IgD-negative memory B cell (primary cell): ENCODE results near the gene PCDHB12. TPM values are rescaled to one million over a fixed set of nuclear protein-coding genes. Genes with fewer than 3 reads are reported as not detected.
"Not testable (repeated sequence)": the region's sequence is repeated elsewhere in the genome, so short reads cannot be mapped to it uniquely, and the experiment has no call there.

Experiments used
- H3K27ac Mint-ChIP-seq, 3 donors: one replicate each; pipeline ENCODE4 v1.8.0; 2020 to 2022; ENCODE audit warnings: mild to moderate bottlenecking in 3 of 3, mixed read lengths in 3 of 3, moderate library complexity in 1 of 3
- H3K27me3 Mint-ChIP-seq: one replicate; pipeline ENCODE4 v1.8.0; 2021; ENCODE audit warnings: mixed read lengths
- H3K36me3 Mint-ChIP-seq: one replicate; pipeline ENCODE4 v1.8.0; 2020; ENCODE audit warnings: mild to moderate bottlenecking, mixed read lengths
- H3K4me1 Mint-ChIP-seq, 3 donors: one replicate each; pipeline ENCODE4 v1.8.0; 2020 to 2022; ENCODE audit warnings: mixed read lengths in 3 of 3, mild to moderate bottlenecking in 1 of 3
- H3K4me3 Mint-ChIP-seq, 4 donors: one replicate each; pipeline ENCODE4 v1.8.0; 2020 to 2022; ENCODE audit warnings: mild to moderate bottlenecking in 4 of 4, mixed read lengths in 4 of 4, moderate library complexity in 3 of 4
- H3K9me3 Mint-ChIP-seq, 3 donors: one replicate each; pipeline ENCODE4 v1.8.0; 2020 to 2021; ENCODE audit warnings: mixed read lengths in 3 of 3, mild to moderate bottlenecking in 1 of 3
- polyA plus RNA-seq: library from polyadenylated mRNA; unstranded; fragments of 300-500 nt; fragmentation: Illumina TruSeq; gene quantifications from one replicate; pipeline ENCODE4 v1.2.3, GENCODE V29; 2021

The PCDHB12 gene
- polyA plus RNA-seq, 1 donor from 2014 or later = not detected

DNA sequence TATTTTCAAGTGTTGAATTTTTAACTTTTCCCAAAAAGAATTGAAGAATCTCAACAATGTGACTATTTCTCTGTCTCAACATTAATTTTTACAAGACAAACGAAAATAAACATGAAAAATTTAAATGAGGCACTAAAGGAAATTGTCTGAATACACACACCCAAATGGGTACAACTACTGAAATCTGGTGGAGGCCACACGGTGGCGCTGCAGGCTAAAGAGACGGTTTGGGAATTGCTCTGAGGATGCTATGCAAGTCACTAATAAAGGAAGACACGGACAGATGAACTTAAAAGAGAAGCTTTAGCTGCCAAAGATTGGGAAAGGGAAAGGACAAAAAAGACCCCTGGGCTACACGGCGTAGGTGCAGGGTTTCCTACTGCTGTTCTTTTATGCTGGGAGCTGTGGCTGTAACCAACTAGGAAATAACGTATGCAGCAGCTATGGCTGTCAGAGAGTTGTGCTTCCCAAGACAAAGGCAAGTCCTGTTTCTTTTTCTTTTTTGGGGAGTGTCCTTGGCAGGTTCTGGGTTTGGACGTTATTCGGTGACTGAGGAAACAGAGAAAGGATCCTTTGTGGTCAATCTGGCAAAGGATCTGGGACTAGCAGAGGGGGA, 16.3 kb upstream of the PCDHB12 start, which contains the start of gene PCDHB10:
TSS of gene PCDHB10 (plus strand) at position 244 of the 616 bp plus-strand sequence. CDS start at position 444, 200 bp downstream.
- H3K4me3 Mint-ChIP-seq = peak within 1 kb of the TSS in 2 of 4 donors; percentile 54 to 65
- no peak within 1 kb of the TSS for H3K27ac Mint-ChIP-seq
- peaks cover 6 to 33% (median 14%) of the 10 kb centered on the region in 3 donors for H3K9me3 Mint-ChIP-seq
- H3K36me3 Mint-ChIP-seq = no peaks in the 10 kb centered on the region
- H3K27me3 Mint-ChIP-seq = peaks cover 13% of the 10 kb centered on the region
- peaks cover 0 to under 1% (median 0%) of the 10 kb centered on the region in 3 donors for H3K4me1 Mint-ChIP-seq

DNA sequence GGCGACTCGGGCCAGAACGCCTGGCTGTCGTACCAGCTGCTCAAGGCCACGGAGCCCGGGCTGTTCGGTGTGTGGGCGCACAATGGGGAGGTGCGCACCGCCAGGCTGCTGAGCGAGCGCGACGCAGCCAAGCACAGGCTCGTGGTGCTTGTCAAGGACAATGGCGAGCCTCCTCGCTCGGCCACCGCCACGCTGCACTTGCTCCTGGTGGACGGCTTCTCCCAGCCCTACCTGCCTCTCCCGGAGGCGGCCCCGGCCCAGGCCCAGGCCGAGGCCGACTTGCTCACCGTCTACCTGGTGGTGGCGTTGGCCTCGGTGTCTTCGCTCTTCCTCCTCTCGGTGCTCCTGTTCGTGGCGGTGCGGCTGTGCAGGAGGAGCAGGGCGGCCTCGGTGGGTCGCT, 14.2 kb upstream of the PCDHB12 start:
- H3K9me3 Mint-ChIP-seq = peaks cover 5 to 38% (median 20%) of the 10 kb centered on the region in 3 donors
- not testable (repeated sequence) for H3K27me3 Mint-ChIP-seq, H3K4me3 Mint-ChIP-seq, H3K36me3 Mint-ChIP-seq, H3K4me1 Mint-ChIP-seq, H3K27ac Mint-ChIP-seq

DNA sequence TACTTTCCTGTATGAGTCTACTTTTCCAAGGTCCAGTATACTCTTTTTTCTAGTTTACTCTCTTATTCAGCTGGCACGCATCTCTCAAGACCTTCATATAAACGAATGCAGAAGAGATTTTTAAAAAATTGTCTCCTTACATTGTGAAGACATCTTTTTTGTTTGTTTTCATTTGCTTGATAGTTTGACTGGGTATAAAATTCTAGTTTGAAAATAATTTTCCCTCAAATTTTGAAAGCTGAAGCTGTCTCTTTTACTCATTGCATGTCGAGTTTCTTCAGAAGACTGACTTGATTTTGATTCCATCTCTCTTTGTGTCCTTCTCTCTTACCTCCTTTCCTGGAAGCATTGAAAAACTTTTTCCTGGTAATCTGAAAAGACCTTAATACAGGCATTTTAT, 12.2 kb upstream of the PCDHB12 start:
- peaks cover 10 to 41% (median 20%) of the 10 kb centered on the region in 3 donors for H3K9me3 Mint-ChIP-seq
- no peaks in the 10 kb centered on the region for H3K4me1 Mint-ChIP-seq
- peaks cover 15% of the 10 kb centered on the region for H3K27me3 Mint-ChIP-seq
- no peak overlapping the region for H3K4me3 Mint-ChIP-seq
- H3K27ac Mint-ChIP-seq = no peak overlapping the region
- peaks cover 2% of the 10 kb centered on the region for H3K36me3 Mint-ChIP-seq

DNA sequence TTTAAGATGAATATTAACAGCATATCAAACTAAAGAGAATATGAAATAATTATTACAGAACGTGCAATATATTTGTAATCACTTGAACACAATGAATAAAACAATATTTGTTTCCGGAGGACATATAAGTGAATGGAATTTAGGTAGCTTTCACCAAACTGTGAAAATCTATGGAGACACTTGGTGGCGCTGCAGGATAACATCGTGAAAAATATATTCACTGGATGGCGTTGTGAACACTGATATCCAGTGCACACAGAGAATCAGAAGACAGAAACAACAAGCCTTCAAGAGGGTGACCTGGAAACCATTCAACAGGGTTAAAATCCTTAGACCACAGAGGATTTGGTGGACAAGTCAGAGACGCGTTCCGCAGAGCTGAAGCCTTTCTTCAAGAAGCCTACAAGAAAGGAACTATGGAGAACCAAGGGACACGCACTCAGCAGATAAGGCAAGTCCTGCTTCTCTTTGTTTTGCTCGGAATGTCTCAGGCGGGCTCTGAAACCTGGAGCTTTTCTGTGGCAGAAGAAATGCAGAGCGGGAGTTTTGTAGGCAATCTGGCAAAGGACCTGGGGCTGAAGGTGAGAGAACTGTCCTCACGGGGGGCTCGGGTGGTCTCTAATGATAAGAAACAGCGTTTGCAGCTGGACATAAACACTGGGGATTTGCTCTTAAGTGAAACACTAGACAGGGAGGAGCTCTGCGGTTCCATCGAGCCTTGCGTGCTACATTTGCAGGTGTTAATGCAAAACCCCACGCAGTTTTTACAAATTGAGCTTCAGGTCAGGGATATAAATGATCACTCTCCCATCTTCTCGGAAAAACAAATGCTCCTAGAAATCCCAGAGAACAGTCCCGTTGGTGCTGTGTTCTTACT, 8.9 kb upstream of the PCDHB12 start, which contains the start of gene PCDHB11:
TSS of gene PCDHB11 (plus strand) at position 269 of the 877 bp plus-strand sequence. CDS start at position 417, 148 bp downstream.
- Mint-ChIP-seq H3K27me3 (peaks cover 10% of the 10 kb centered on the region), H3K36me3 (peaks cover 2% of the 10 kb centered on the region), H3K4me1 (peaks cover 0 to 1% (median 0%) of the 10 kb centered on the region in 3 donors), H3K9me3 (peaks cover 6 to 27% (median 19%) of the 10 kb centered on the region in 3 donors), H3K27ac (no peak within 1 kb of the TSS), H3K4me3 (no peak within 1 kb of the TSS)

DNA sequence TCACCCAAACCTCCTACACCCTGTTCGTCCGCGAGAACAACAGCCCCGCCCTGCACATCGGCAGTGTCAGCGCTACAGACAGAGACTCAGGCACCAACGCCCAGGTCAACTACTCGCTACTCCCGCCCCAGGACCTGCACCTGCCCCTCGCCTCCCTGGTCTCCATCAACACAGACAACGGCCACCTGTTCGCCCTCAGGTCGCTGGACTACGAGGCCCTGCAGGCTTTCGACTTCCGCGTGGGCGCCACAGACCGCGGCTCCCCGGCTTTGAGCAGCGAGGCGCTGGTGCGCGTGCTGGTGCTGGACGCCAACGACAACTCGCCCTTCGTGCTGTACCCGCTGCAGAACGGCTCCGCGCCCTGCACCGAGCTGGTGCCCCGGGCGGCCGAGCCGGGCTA, 7.4 kb upstream of the PCDHB12 start:
- not testable (repeated sequence) for H3K4me3 Mint-ChIP-seq, H3K4me1 Mint-ChIP-seq, H3K36me3 Mint-ChIP-seq, H3K27me3 Mint-ChIP-seq, H3K27ac Mint-ChIP-seq
- peaks cover 6 to 22% (median 19%) of the 10 kb centered on the region in 3 donors for H3K9me3 Mint-ChIP-seq

DNA sequence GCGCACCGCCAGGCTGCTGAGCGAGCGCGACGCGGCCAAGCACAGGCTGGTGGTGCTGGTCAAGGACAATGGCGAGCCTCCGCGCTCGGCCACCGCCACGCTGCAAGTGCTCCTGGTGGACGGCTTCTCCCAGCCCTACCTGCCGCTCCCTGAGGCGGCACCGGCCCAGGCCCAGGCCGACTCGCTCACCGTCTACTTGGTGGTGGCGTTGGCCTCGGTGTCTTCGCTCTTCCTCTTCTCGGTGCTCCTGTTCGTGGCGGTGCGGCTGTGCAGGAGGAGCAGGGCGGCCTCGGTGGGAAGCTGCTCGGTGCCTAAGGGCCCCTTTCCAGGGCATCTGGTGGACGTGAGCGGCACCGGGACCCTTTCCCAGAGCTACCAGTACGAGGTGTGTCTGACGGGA, 6.9 kb upstream of the PCDHB12 start:
- H3K27ac Mint-ChIP-seq, H3K4me1 Mint-ChIP-seq, H3K4me3 Mint-ChIP-seq, H3K36me3 Mint-ChIP-seq: not testable (repeated sequence)
- Mint-ChIP-seq H3K27me3 (peaks cover 13% of the 10 kb centered on the region), H3K9me3 (peaks cover 6 to 19% (median 17%) of the 10 kb centered on the region in 3 donors)

DNA sequence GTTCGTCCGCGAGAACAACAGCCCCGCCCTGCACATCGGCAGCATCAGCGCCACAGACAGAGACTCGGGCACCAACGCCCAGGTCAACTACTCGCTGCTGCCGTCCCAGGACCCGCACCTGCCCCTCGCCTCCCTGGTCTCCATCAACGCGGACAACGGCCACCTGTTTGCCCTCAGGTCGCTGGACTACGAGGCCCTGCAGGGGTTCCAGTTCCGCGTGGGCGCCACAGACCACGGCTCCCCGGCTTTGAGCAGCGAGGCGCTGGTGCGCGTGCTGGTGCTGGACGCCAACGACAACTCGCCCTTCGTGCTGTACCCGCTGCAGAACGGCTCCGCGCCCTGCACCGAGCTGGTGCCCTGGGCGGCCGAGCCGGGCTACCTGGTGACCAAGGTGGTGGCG, 1.8 kb downstream of the PCDHB12 start:
- H3K4me1 Mint-ChIP-seq, H3K4me3 Mint-ChIP-seq, H3K27ac Mint-ChIP-seq, H3K36me3 Mint-ChIP-seq: not testable (repeated sequence)
- peaks cover 1 to 21% (median 8%) of the 10 kb centered on the region in 3 donors for H3K9me3 Mint-ChIP-seq
- H3K27me3 Mint-ChIP-seq = peaks cover 12% of the 10 kb centered on the region

DNA sequence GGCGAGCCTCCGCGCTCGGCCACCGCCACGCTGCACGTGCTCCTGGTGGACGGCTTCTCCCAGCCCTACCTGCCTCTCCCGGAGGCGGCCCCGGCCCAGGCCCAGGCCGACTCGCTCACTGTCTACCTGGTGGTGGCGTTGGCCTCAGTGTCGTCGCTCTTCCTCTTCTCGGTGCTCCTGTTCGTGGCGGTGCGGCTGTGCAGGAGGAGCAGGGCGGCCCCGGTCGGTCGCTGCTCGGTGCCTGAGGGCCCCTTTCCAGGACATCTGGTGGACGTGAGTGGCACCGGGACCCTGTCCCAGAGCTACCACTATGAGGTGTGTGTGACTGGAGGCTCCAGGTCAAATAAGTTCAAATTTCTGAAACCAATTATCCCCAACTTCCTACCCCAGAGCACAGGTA, 2.3 kb downstream of the PCDHB12 start:
- peaks cover 2 to 21% (median 8%) of the 10 kb centered on the region in 3 donors for H3K9me3 Mint-ChIP-seq
- not testable (repeated sequence) for H3K4me1 Mint-ChIP-seq, H3K27ac Mint-ChIP-seq, H3K36me3 Mint-ChIP-seq
- H3K27me3 Mint-ChIP-seq = peaks cover 12% of the 10 kb centered on the region
- H3K4me3 Mint-ChIP-seq = peak overlapping the region in 1 of 4 donors; percentile 22

DNA sequence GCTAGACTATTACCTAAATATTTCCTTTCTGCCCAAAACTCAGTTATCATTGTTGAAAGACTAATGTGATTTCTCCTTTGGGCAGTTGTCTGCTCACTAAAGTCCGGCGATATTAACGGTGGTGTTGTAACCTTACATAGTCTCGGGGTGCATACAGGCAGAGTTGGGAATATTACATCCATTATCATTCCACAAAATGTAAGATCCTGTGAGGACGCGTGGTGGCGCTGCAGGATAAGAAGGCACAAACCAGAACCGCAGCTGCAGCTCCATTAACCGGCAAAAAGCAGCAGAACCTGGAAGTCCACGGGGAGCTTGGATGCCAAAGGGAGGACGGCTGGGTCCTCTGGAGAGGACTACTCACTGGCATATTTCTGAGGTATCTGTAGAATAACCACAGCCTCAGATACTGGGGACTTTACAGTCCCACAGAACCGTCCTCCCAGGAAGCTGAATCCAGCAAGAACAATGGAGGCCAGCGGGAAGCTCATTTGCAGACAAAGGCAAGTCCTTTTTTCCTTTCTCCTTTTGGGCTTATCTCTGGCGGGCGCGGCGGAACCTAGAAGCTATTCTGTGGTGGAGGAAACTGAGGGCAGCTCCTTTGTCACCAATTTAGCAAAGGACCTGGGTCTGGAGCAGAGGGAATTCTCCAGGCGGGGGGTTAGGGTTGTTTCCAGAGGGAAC, 5.3 kb downstream of the PCDHB12 start, which contains the start of gene PCDHB13:
TSS of gene PCDHB13 (plus strand) at position 264 of the 684 bp plus-strand sequence. CDS start at position 469, 205 bp downstream.
- H3K36me3 Mint-ChIP-seq, H3K4me1 Mint-ChIP-seq, H3K27me3 Mint-ChIP-seq: not testable (repeated sequence)
- Mint-ChIP-seq H3K4me3 (peak within 1 kb of the TSS in 2 of 4 donors; percentile 22 to 44), H3K27ac (peak within 1 kb of the TSS in 2 of 3 donors; percentile 27 to 33), H3K9me3 (peaks cover 10 to 27% (median 18%) of the 10 kb centered on the region in 3 donors)

DNA sequence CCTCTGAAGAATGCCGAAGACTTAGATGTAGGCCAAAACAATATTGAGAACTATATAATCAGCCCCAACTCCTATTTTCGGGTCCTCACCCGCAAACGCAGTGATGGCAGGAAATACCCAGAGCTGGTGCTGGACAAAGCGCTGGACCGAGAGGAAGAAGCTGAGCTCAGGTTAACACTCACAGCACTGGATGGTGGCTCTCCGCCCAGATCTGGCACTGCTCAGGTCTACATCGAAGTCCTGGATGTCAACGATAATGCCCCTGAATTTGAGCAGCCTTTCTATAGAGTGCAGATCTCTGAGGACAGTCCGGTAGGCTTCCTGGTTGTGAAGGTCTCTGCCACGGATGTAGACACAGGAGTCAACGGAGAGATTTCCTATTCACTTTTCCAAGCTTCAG, 6.1 kb downstream of the PCDHB12 start:
- Mint-ChIP-seq H3K9me3 (peaks cover 13 to 31% (median 20%) of the 10 kb centered on the region in 3 donors), H3K27ac (peak overlapping the region in 1 of 3 donors; percentile 33)
- H3K27me3 Mint-ChIP-seq, H3K4me1 Mint-ChIP-seq, H3K4me3 Mint-ChIP-seq, H3K36me3 Mint-ChIP-seq: not testable (repeated sequence)

DNA sequence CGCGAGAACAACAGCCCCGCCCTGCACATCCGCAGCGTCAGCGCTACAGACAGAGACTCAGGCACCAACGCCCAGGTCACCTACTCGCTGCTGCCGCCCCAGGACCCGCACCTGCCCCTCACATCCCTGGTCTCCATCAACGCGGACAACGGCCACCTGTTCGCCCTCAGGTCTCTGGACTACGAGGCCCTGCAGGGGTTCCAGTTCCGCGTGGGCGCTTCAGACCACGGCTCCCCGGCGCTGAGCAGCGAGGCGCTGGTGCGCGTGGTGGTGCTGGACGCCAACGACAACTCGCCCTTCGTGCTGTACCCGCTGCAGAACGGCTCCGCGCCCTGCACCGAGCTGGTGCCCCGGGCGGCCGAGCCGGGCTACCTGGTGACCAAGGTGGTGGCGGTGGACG, 7.0 kb downstream of the PCDHB12 start:
- H3K9me3 Mint-ChIP-seq = peaks cover 16 to 40% (median 25%) of the 10 kb centered on the region in 3 donors
- not testable (repeated sequence) for H3K4me1 Mint-ChIP-seq, H3K27ac Mint-ChIP-seq, H3K27me3 Mint-ChIP-seq, H3K4me3 Mint-ChIP-seq, H3K36me3 Mint-ChIP-seq

DNA sequence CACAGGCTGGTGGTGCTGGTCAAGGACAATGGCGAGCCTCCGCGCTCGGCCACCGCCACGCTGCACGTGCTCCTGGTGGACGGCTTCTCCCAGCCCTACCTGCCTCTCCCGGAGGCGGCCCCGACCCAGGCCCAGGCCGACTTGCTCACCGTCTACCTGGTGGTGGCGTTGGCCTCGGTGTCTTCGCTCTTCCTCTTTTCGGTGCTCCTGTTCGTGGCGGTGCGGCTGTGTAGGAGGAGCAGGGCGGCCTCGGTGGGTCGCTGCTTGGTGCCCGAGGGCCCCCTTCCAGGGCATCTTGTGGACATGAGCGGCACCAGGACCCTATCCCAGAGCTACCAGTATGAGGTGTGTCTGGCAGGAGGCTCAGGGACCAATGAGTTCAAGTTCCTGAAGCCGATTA, 7.5 kb downstream of the PCDHB12 start:
- H3K4me1 Mint-ChIP-seq, H3K36me3 Mint-ChIP-seq, H3K27ac Mint-ChIP-seq, H3K4me3 Mint-ChIP-seq, H3K27me3 Mint-ChIP-seq: not testable (repeated sequence)
- H3K9me3 Mint-ChIP-seq = peaks cover 18 to 42% (median 26%) of the 10 kb centered on the region in 3 donors

DNA sequence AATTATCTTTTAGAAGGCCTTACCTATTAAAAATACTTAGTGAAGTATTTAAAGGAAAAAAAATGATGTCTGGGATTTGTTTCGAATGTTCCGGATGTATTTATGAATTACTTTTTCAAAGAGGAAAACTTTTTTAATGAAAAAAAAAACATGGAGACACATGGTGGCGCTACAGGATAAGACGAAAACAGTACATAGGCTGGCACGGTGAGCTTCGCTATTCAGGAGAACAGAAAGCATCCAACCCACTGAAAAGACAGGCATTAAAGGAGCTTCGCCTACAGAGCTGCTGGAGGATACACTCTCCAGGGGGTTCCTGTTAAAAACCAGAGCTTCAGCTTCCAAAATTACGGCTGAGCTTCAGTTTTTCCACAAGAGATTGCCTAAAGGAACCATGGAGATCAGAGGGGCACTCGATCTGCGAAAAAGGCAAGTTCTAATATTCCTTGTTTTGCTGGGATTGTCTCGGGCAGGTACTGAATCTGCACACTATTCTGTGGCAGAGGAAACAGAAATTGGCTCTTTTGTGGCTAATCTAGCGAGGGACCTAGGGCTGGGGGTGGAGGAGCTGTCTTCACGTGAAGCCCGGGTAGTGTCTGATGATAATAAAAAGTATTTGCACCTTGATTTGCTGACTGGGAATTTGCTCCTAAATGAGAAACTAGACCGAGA, 14.7 kb downstream of the PCDHB12 start, which contains the start of gene PCDHB14:
TSS of gene PCDHB14 (plus strand) at position 232 of the 672 bp plus-strand sequence. CDS start at position 395, 163 bp downstream.
- Mint-ChIP-seq H3K9me3 (peaks cover 14 to 29% (median 18%) of the 10 kb centered on the region in 3 donors), H3K36me3 (no peaks in the 10 kb centered on the region), H3K27ac (peak within 1 kb of the TSS in 1 of 3 donors; percentile 67), H3K27me3 (peaks cover 13% of the 10 kb centered on the region), H3K4me3 (no peak within 1 kb of the TSS), H3K4me1 (peaks cover 0 to 4% (median 0%) of the 10 kb centered on the region in 3 donors)

DNA sequence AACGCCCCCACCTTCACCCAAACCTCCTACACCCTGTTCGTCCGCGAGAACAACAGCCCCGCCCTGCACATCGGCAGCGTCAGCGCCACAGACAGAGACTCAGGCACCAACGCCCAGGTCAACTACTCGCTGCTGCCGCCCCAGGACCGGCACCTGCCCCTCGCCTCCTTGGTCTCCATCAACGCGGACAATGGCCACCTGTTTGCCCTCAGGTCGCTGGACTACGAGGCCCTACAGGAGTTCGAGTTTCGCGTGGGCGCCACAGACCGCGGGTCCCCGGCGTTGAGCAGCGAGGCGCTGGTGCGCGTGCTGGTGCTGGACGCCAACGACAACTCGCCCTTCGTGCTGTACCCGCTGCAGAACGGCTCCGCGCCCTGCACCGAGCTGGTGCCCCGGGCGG, 16.3 kb downstream of the PCDHB12 start:
- not testable (repeated sequence) for H3K27ac Mint-ChIP-seq, H3K4me3 Mint-ChIP-seq, H3K36me3 Mint-ChIP-seq, H3K4me1 Mint-ChIP-seq
- H3K9me3 Mint-ChIP-seq = peaks cover 7 to 21% (median 12%) of the 10 kb centered on the region in 3 donors
- H3K27me3 Mint-ChIP-seq = peaks cover 13% of the 10 kb centered on the region
